ENCODE data around the gene SMAD2. TPM values are rescaled to one million over a fixed set of nuclear protein-coding genes. Genes with fewer than 3 reads are reported as not detected.

SMAD2 gene
- total RNA-seq, 4 donors from 2014 or later: 54.5 to 105 (median 83.6) TPM

- WGBS, 2 donors: 88 to 95% methylated on average over 7 of the region's 7 CpGs
- DNase-seq (ENCODE audit: low spot score in 2 of 2): no peak
- TF ChIP-seq POLR2A (IDR thresholded peaks at IDR 0.05): no peak
- no peak for TF ChIP-seq CTCF (IDR thresholded peaks at IDR 0.05)
- intact Hi-C loops (cut with DNase I; ENCODE audit: low total_unique reads): no loop called here
- no peak overlapping the region for H3K4me3 ChIP-seq (ENCODE audit: low read depth, poor library complexity, severe bottlenecking)
Measured at GRCh38 chr18:47881752-47882455, 48.6 kb downstream of the SMAD2 start.

GRCh38 chr18:47881042-47881441 is 49.4 kb downstream of the SMAD2 start:
- intact Hi-C loops (cut with DNase I; ENCODE audit: low total_unique reads): no loop called here
- no peak overlapping the region for H3K4me3 ChIP-seq (ENCODE audit: low read depth, poor library complexity, severe bottlenecking)
- TF ChIP-seq POLR2A (IDR thresholded peaks at IDR 0.05) (no peak), CTCF (IDR thresholded peaks at IDR 0.05) (no peak)
- DNase-seq (ENCODE audit: low spot score in 2 of 2): no peak
- 43 to 75% methylated on average over 2 to 3 of the region's 3 CpGs for WGBS, 2 donors

- H3K4me3 ChIP-seq (ENCODE audit: low read depth, poor library complexity, severe bottlenecking): no peak overlapping the region
- TF ChIP-seq CTCF (IDR thresholded peaks at IDR 0.05) (no peak), POLR2A (IDR thresholded peaks at IDR 0.05) (no peak)
- no peak for DNase-seq (ENCODE audit: low spot score in 2 of 2)
- intact Hi-C loops (cut with DNase I; ENCODE audit: low total_unique reads): no loop called here
- 88 to 92% methylated on average over 3 of the region's 3 CpGs for WGBS, 2 donors
Measured at GRCh38 chr18:47877892-47878291, 52.6 kb downstream of the SMAD2 start.

- no peak for DNase-seq (ENCODE audit: low spot score in 2 of 2)
- no peak overlapping the region for H3K4me3 ChIP-seq (ENCODE audit: low read depth, poor library complexity, severe bottlenecking)
- 91 to 93% methylated on average over 2 of the region's 2 CpGs for WGBS, 2 donors
- no peak for TF ChIP-seq POLR2A (IDR thresholded peaks at IDR 0.05)
- no peak for TF ChIP-seq CTCF (IDR thresholded peaks at IDR 0.05)
- intact Hi-C loops (cut with DNase I; ENCODE audit: low total_unique reads): no loop called here
Measured at GRCh38 chr18:47876813-47877212, 53.6 kb downstream of the SMAD2 start.

DNA sequence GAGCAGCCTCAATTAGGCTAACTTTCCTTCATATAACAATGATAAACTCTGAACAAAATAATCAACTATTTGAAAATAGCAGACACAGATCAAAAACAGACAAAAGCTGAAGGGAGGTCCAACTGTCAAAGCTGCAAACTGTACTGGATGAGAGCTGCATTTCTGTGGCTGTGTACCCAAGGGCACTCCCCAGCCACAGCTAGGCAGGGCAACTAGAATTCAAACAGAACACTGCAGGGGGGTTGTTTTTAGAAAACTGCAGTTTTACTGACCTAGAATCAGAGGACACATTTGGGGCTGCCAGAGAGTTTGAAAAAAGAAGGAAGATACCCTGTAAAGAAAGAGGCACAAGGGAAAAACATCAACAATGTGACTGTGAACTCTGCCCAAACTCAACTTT is 56.8 kb downstream of the SMAD2 start:
- no peak overlapping the region for H3K4me3 ChIP-seq (ENCODE audit: low read depth, poor library complexity, severe bottlenecking)
- intact Hi-C loops (cut with DNase I; ENCODE audit: low total_unique reads): no loop called here
- TF ChIP-seq POLR2A (IDR thresholded peaks at IDR 0.05) (no peak), CTCF (IDR thresholded peaks at IDR 0.05) (no peak)
- no peak for DNase-seq (ENCODE audit: low spot score in 2 of 2)

DNA sequence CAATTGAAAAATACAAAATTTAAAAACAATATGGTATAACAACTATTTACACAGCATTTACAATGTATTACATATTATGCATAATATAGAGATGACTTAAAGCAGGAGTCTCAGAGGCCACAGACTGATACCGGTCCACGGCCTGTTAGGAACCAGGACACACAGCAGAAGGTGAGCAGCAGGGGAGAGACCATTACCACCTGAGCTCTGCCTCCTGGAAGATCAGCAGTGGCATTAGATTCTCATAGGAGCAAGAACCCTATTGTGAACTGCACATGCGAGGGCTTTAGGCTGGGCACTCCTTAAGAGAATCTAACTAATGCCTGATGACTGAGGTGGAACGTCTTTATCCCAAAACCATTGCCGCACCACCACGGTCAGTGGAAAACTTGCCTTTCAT is 58.0 kb downstream of the SMAD2 start:
- TF ChIP-seq POLR2A (IDR thresholded peaks at IDR 0.05): no peak
- TF ChIP-seq CTCF (IDR thresholded peaks at IDR 0.05): no peak
- H3K4me3 ChIP-seq (ENCODE audit: low read depth, poor library complexity, severe bottlenecking): no peak overlapping the region
- no peak for DNase-seq (ENCODE audit: low spot score in 2 of 2)
- WGBS, 2 donors: 96 to 98% methylated on average over 6 of the region's 6 CpGs
- intact Hi-C loops (cut with DNase I; ENCODE audit: low total_unique reads): no loop called here

Measured in lower leg skin (tissue), 4 donors.